Stimulated activated CD8-positive, alpha-beta memory T cell treated with anti-CD3 and anti-CD28 coated beads, Interleukin-4, amount 100 ng/mL, for 24 hours (primary cell): ENCODE data around the gene UNC50.
"Not testable (repeated sequence)": the region's sequence is repeated elsewhere in the genome, so short reads cannot be mapped to it uniquely, and the experiment has no call there.

ENCODE experiments used
- DNase-seq: peaks from one replicate; pipeline ENCODE4 v3.0.0-alpha.2; 2020; ENCODE audit warnings: low read depth

UNC50 gene

GRCh38 chr2:98576666-98577312 is 31.6 kb upstream of the UNC50 start:
- DNase-seq = no peak

- DNase-seq = no peak
Observed at GRCh38 chr2:98577313-98577712, 31.1 kb upstream of the UNC50 start.

GRCh38 chr2:98578231-98578630 is 30.2 kb upstream of the UNC50 start:
- DNase-seq = no peak

GRCh38 chr2:98579926-98580325 is 28.5 kb upstream of the UNC50 start:
- DNase-seq = no peak

GRCh38 chr2:98580656-98581284 is 27.6 kb upstream of the UNC50 start:
- DNase-seq = no peak

- no peak for DNase-seq
Observed at GRCh38 chr2:98582523-98582922, 25.9 kb upstream of the UNC50 start.

- no peak for DNase-seq
Observed at GRCh38 chr2:98583276-98583675, 25.1 kb upstream of the UNC50 start.

GRCh38 chr2:98583816-98584618 is 24.4 kb upstream of the UNC50 start:
- DNase-seq = no peak

GRCh38 chr2:98585386-98585785 is 23.0 kb upstream of the UNC50 start:
- DNase-seq = no peak

- no peak for DNase-seq
Observed at GRCh38 chr2:98586551-98587140, 21.7 kb upstream of the UNC50 start.

- no peak for DNase-seq
Observed at GRCh38 chr2:98588880-98589431, 19.4 kb upstream of the UNC50 start.

- DNase-seq = no peak
Observed at GRCh38 chr2:98589489-98589888, 18.9 kb upstream of the UNC50 start.

GRCh38 chr2:98592565-98592964 is 15.8 kb upstream of the UNC50 start:
- no peak for DNase-seq

GRCh38 chr2:98594665-98595064 is 13.7 kb upstream of the UNC50 start:
- not testable (repeated sequence) for DNase-seq

- no peak for DNase-seq
Observed at GRCh38 chr2:98598781-98599428, 9.5 kb upstream of the UNC50 start.

GRCh38 chr2:98601532-98602132 is 6.8 kb upstream of the UNC50 start:
- no peak for DNase-seq

GRCh38 chr2:98604547-98604946 is 3.8 kb upstream of the UNC50 start:
- no peak for DNase-seq

- no peak for DNase-seq
Observed at GRCh38 chr2:98605076-98605475, 3.3 kb upstream of the UNC50 start.

- no peak for DNase-seq
Observed at GRCh38 chr2:98606431-98606830, 2.0 kb upstream of the UNC50 start.

- DNase-seq = no peak
Observed at GRCh38 chr2:98607104-98607503, 1.3 kb upstream of the UNC50 start.

GRCh38 chr2:98607741-98608115 is 661 bp upstream of the UNC50 start:
- DNase-seq = no peak
